Endodermal cell (in vitro differentiated cells): ENCODE results near the gene SCAMP1. TPM values are rescaled to one million over a fixed set of nuclear protein-coding genes. Genes with fewer than 3 reads are reported as not detected.
"Not testable (repeated sequence)": the region's sequence is repeated elsewhere in the genome, so short reads cannot be mapped to it uniquely, and the experiment has no call there.

Experiments used
- DNase-seq: peaks from one replicate; pipeline ENCODE4 v3.0.0-alpha.2; 2017
- H3K27ac ChIP-seq: 2 replicates; pipeline ENCODE4 v1.5.1; 2013; ENCODE audit warnings: mild to moderate bottlenecking, low read depth, low read length, moderate library complexity
- H3K27me3 ChIP-seq: 2 replicates; pipeline ENCODE4 v1.6.1; 2013; ENCODE audit warnings: mild to moderate bottlenecking, low read length, moderate library complexity; ENCODE audit not compliant: insufficient read depth, control insufficient read depth, poor library complexity, severe bottlenecking
- H3K36me3 ChIP-seq: 2 replicates; pipeline ENCODE4 v1.7.0; 2013; ENCODE audit warnings: mild to moderate bottlenecking, low read length, moderate library complexity; ENCODE audit not compliant: control insufficient read depth, insufficient read depth
- H3K4me1 ChIP-seq: one replicate; pipeline ENCODE4 v1.7.0; 2013; ENCODE audit warnings: low read length; ENCODE audit not compliant: control insufficient read depth, insufficient read depth
- H3K4me3 ChIP-seq: 2 replicates; pipeline ENCODE4 v1.5.1; 2013; ENCODE audit warnings: mild to moderate bottlenecking, low read length, moderate library complexity
- H3K9ac ChIP-seq: 2 replicates; pipeline ENCODE4 v1.6.1; 2013; ENCODE audit warnings: mild to moderate bottlenecking, low read length, moderate library complexity; ENCODE audit not compliant: poor library complexity, severe bottlenecking; ENCODE audit errors: extremely low read depth
- H3K9me3 ChIP-seq: 2 replicates; pipeline ENCODE4 v1.6.1; 2013; ENCODE audit warnings: mild to moderate bottlenecking, low read length, moderate library complexity; ENCODE audit not compliant: control insufficient read depth
- H3K27ac Mint-ChIP-seq: 2 replicates; pipeline ENCODE4 v1.8.0; 2020; ENCODE audit warnings: mixed read lengths
- H3K27me3 Mint-ChIP-seq: 2 replicates; pipeline ENCODE4 v1.8.0; 2021; ENCODE audit warnings: mild to moderate bottlenecking, mixed read lengths; ENCODE audit not compliant: insufficient read depth
- H3K36me3 Mint-ChIP-seq: 2 replicates; pipeline ENCODE4 v1.8.0; 2020; ENCODE audit warnings: low read depth, mixed read lengths
- H3K4me1 Mint-ChIP-seq: 2 replicates; pipeline ENCODE4 v1.8.0; 2020; ENCODE audit warnings: mixed read lengths
- H3K4me3 Mint-ChIP-seq: 2 replicates; pipeline ENCODE4 v1.8.0; 2020; ENCODE audit warnings: mild to moderate bottlenecking, moderate library complexity, mixed read lengths
- H3K9me3 Mint-ChIP-seq: 2 replicates; pipeline ENCODE4 v1.8.0; 2020; ENCODE audit warnings: mild to moderate bottlenecking, mixed read lengths
- WGBS, 2 experiments: methylation state at CpG; one replicate each; pipeline versions ENCODE4 v1.1.5 to v1.1.7; 2013; ENCODE audit warnings: missing lambda C conversion rate in 2 of 2, mixed read lengths in 1 of 2; ENCODE audit not compliant: insufficient coverage in 1 of 2, insufficient read length in 1 of 2; 5-methylcytosine and 5-hydroxymethylcytosine counted together
- total RNA-seq, 2 donors: library from RNA; stranded (reverse); fragmentation: NEBNext Ultra II Directional in 1 of 2; extraction: Animal tissue kit (Norgen Biotek cat#: 25700) in 1 of 2; gene quantifications; 2 replicates in 1 of 2; 3 replicates in 1 of 2; pipeline ENCODE4 v1.2.1, GENCODE V29; 2021
- TF ChIP-seq, protein P1 (sequence below): fragments of 200-600 bp; sonication (generic); conservative IDR thresholded peaks from 2 replicates; pipeline ENCODE4 v1.5.0; 2021; ENCODE audit warnings: antibody characterized with exemption, mild to moderate bottlenecking

SCAMP1 gene
- total RNA-seq, 2 donors from 2014 or later = 53.3 to 56.4 TPM

DNA sequence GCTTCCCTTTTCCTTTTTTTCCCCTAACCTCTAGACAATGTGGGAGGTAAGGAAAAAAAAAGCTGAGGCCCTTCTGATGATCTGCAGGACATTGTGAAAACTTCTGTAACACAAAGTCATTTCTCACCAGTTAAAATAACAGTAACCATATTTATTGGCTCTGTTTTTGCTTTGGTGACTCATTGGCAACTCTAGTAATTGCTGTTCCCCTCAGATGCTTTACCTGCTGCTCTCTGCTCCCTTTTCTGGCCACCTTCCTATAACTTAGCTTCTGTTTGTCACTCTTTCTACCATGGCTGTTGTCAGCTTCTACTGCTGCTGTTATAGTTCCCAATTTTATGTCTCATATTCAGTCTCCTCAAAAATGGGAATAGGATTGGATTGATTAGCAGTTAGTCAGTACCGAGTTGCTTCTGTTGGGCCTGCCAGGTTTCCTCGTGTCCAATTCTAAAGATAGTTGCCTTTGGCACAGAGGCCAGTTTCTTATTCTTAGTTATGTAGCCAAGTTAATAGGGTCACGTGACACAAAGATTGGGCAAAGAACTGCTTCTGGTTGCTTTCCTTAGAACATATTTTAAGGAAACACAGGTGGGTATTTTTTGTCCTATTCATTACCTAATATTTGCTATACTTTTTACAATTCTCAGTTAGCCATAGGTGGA, 16.8 kb downstream of the SCAMP1 start:
- no peak overlapping the region for H3K9ac ChIP-seq
- DNase-seq = no peak
- no peak overlapping the region for H3K27ac Mint-ChIP-seq
- peaks cover 2% of the 10 kb centered on the region for H3K4me1 Mint-ChIP-seq
- peaks cover 2% of the 10 kb centered on the region for H3K9me3 Mint-ChIP-seq
- H3K4me1 ChIP-seq = no peaks in the 10 kb centered on the region
- H3K9me3 ChIP-seq = no peaks in the 10 kb centered on the region
- H3K4me3 Mint-ChIP-seq = no peak overlapping the region
- H3K4me3 ChIP-seq = no peak overlapping the region
- H3K27me3 ChIP-seq = no peaks in the 10 kb centered on the region
- no peak overlapping the region for H3K27ac ChIP-seq
- WGBS, 2 experiments = 85% methylated on average over 3 of the region's 3 CpGs; no CpG with 5 or more reads in 1 of the 2 experiments
- H3K36me3 Mint-ChIP-seq = peaks cover 6% of the 10 kb centered on the region
- H3K36me3 ChIP-seq = peaks cover 5% of the 10 kb centered on the region
- TF ChIP-seq, protein P1, sequence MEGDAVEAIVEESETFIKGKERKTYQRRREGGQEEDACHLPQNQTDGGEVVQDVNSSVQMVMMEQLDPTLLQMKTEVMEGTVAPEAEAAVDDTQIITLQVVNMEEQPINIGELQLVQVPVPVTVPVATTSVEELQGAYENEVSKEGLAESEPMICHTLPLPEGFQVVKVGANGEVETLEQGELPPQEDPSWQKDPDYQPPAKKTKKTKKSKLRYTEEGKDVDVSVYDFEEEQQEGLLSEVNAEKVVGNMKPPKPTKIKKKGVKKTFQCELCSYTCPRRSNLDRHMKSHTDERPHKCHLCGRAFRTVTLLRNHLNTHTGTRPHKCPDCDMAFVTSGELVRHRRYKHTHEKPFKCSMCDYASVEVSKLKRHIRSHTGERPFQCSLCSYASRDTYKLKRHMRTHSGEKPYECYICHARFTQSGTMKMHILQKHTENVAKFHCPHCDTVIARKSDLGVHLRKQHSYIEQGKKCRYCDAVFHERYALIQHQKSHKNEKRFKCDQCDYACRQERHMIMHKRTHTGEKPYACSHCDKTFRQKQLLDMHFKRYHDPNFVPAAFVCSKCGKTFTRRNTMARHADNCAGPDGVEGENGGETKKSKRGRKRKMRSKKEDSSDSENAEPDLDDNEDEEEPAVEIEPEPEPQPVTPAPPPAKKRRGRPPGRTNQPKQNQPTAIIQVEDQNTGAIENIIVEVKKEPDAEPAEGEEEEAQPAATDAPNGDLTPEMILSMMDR = no peak
- no peaks in the 10 kb centered on the region for H3K27me3 Mint-ChIP-seq

DNA sequence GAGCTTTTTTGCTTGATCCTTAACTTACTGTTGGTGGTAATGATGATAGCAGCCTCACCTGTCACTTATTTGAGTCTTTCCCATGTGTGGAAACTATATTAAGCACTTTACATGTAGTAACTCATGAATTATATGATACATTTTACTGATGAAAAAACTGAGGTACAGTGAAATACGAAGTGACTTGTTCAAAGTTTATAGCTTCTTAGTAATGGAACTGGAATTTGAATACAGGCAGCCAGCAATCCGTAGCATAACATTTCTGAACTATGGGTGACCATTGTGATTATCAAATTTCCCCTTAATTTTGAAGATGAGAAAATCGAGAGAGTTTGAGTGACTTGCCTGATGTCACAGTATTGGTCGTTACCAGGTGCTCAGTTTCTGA, 17.3 kb downstream of the SCAMP1 start:
- no peak for DNase-seq
- H3K27me3 ChIP-seq = no peaks in the 10 kb centered on the region
- H3K27ac ChIP-seq = no peak overlapping the region
- H3K9me3 ChIP-seq = peaks cover 5% of the 10 kb centered on the region
- H3K4me1 Mint-ChIP-seq = peaks cover 2% of the 10 kb centered on the region
- H3K4me1 ChIP-seq = no peaks in the 10 kb centered on the region
- peaks cover 5% of the 10 kb centered on the region for H3K36me3 ChIP-seq
- no peak overlapping the region for H3K27ac Mint-ChIP-seq
- peaks cover 6% of the 10 kb centered on the region for H3K36me3 Mint-ChIP-seq
- no peak overlapping the region for H3K4me3 ChIP-seq
- H3K27me3 Mint-ChIP-seq = no peaks in the 10 kb centered on the region
- no peak overlapping the region for H3K4me3 Mint-ChIP-seq
- TF ChIP-seq, protein P1 = no peak
- WGBS, 2 experiments = 93 to 97% methylated on average over 3 to 4 of the region's 4 CpGs
- H3K9me3 Mint-ChIP-seq = peaks cover 2% of the 10 kb centered on the region
- no peak overlapping the region for H3K9ac ChIP-seq

DNA sequence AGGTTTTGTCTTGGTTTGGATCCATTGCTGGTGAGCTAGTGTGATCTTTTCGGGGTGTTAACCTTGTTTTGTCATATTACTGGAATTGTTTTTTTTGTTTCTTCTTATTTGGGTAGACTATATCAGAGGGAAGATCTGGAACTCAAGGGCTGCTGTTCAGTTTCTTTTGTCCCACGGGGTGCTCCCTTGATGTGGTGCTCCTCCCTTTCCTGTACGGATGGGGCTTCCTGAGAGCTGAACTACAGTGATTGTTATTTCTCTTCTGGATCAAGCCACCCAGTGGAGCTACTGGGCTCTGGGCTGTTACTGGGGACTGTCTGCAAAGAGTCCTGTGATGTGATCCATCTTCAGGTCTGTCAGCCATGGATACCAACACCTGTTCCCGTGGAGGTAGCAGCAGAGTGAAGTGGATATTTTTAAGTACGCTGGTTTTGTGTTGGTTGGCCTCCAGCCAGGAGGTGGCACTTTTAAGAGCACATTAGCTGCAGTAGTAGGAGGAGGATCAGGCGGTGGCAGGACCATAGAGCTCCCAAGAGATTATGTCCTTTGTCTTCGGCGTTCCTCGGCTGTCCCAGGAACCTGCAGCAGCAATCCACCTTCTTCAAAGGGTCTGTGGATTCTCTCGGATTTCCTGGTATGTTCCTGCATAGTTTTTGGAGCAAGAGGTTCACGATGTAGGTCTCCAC, 27.2 kb downstream of the SCAMP1 start:
- H3K9ac ChIP-seq = no peak overlapping the region

DNA sequence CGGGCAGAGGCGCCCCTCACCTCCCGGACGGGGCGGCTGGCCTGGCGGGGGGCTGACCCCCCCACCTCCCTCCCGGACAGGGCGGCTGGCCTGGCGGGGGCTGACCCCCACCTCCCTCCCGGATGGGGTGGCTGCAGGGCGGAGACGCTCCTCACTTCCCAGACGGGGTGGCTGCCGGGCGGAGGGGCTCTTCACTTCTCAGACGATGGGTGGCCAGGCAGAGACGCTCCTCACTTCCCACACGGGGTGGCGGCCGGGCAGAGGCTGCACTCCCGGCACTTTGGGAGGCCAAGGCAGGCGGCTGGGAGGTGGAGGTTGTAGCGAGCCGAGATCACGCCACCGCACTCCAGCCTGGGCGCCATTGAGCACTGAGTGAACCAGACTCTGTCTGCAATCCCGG, 30.9 kb downstream of the SCAMP1 start:
- H3K27me3 ChIP-seq, DNase-seq, H3K4me3 Mint-ChIP-seq, H3K4me1 ChIP-seq, H3K9ac ChIP-seq, H3K4me1 Mint-ChIP-seq, H3K27me3 Mint-ChIP-seq, H3K27ac ChIP-seq, H3K4me3 ChIP-seq, H3K27ac Mint-ChIP-seq: not testable (repeated sequence)
- Mint-ChIP-seq H3K9me3 (peaks cover 41% of the 10 kb centered on the region), H3K36me3 (peaks cover 58% of the 10 kb centered on the region)
- Histone ChIP-seq H3K36me3 (peaks cover 42% of the 10 kb centered on the region), H3K9me3 (peaks cover 52% of the 10 kb centered on the region)
- 96 to 100% methylated on average over 1 to 26 of the region's 28 CpGs for WGBS, 2 experiments

More for the DNA sequence above, 27.2 kb downstream of the SCAMP1 start:
- Histone ChIP-seq H3K9me3 (peaks cover 84% of the 10 kb centered on the region), H3K4me3 (peak overlapping the region; percentile 35), H3K36me3 (peaks cover 28% of the 10 kb centered on the region), H3K27ac (no peak overlapping the region), H3K4me1 (no peaks in the 10 kb centered on the region), H3K27me3 (no peaks in the 10 kb centered on the region)
- TF ChIP-seq, protein P1 = no peak
- H3K4me3 Mint-ChIP-seq = no peak overlapping the region
- peaks cover 3% of the 10 kb centered on the region for H3K4me1 Mint-ChIP-seq
- H3K27me3 Mint-ChIP-seq = no peaks in the 10 kb centered on the region
- no peak for DNase-seq
- peaks cover 73% of the 10 kb centered on the region for H3K9me3 Mint-ChIP-seq
- 86% methylated on average over 7 to 11 of the region's 11 CpGs for WGBS, 2 experiments
- H3K27ac Mint-ChIP-seq = no peak overlapping the region
- H3K36me3 Mint-ChIP-seq = peaks cover 71% of the 10 kb centered on the region
